Suprapubic skin (tissue), 3 donors: ENCODE measurements around the gene GPR62.

Experiments
- EP300 ChIP-seq: sonication (generic); formaldehyde crosslinking; IDR thresholded peaks from one replicate; pipeline ENCODE4 v1.6.1; 2017; ENCODE audit warnings: antibody characterized with exemption
- POLR2A ChIP-seq, 2 donors: fragments of 450-650 bp; IDR thresholded peaks; one replicate each; pipeline ENCODE4 v1.6.1; 2017; ENCODE audit warnings: antibody characterized with exemption in 2 of 2, mild to moderate bottlenecking in 2 of 2, moderate library complexity in 2 of 2
- TF ChIP-seq, protein P1 (sequence below), 2 donors: fragments of 200-600 bp in 1 of 2; fragments of 450-650 bp in 1 of 2; sonication (generic) in 1 of 2; IDR thresholded peaks; one replicate each; pipeline ENCODE4 v1.5.1; 2016 to 2019; ENCODE audit warnings: antibody characterized with exemption in 2 of 2, mild to moderate bottlenecking in 1 of 2, moderate library complexity in 1 of 2

GRCh38 chr3:51932471-51933370 lies 22.5 kb upstream of the GPR62 start:
- no peak for TF ChIP-seq POLR2A (IDR thresholded peaks at IDR 0.05)
- TF ChIP-seq, protein P1, sequence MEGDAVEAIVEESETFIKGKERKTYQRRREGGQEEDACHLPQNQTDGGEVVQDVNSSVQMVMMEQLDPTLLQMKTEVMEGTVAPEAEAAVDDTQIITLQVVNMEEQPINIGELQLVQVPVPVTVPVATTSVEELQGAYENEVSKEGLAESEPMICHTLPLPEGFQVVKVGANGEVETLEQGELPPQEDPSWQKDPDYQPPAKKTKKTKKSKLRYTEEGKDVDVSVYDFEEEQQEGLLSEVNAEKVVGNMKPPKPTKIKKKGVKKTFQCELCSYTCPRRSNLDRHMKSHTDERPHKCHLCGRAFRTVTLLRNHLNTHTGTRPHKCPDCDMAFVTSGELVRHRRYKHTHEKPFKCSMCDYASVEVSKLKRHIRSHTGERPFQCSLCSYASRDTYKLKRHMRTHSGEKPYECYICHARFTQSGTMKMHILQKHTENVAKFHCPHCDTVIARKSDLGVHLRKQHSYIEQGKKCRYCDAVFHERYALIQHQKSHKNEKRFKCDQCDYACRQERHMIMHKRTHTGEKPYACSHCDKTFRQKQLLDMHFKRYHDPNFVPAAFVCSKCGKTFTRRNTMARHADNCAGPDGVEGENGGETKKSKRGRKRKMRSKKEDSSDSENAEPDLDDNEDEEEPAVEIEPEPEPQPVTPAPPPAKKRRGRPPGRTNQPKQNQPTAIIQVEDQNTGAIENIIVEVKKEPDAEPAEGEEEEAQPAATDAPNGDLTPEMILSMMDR (IDR thresholded peaks at IDR 0.05) = no peak
- TF ChIP-seq EP300 = no peak
